Measurements from ENCODE around the gene EPHA3.

DNA sequence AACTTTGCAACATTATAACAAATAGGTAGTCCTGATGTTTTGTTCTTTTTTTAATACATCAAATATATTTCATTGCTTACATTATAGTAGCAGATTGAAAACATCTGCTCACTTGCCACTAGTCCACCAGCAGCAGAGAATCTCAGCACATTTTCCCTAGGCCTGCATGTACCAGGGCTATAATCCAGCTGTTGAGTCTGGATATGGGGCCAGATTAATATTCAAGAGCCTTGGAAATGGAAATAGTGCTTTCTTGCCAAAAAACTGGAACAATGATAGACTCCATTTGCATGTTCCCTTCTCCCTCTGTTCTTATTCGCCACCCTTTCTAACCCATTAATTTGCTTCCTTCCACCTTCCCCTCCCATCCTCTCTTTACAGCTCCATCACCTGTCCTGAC is 288.0 kb downstream of the EPHA3 start:
- no peak for TF ChIP-seq CHD1 (IDR thresholded peaks at IDR 0.05; ENCODE audit: low read depth, low read length)
- no peak for TF ChIP-seq CTCF (conservative IDR thresholded peaks at IDR 0.05; ENCODE audit: low read depth, low read length)
- TF ChIP-seq POLR2A (IDR thresholded peaks at IDR 0.05; ENCODE audit: low read depth, low read length), result no peak
- TF ChIP-seq, protein P1, sequence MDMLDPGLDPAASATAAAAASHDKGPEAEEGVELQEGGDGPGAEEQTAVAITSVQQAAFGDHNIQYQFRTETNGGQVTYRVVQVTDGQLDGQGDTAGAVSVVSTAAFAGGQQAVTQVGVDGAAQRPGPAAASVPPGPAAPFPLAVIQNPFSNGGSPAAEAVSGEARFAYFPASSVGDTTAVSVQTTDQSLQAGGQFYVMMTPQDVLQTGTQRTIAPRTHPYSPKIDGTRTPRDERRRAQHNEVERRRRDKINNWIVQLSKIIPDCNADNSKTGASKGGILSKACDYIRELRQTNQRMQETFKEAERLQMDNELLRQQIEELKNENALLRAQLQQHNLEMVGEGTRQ (IDR thresholded peaks at IDR 0.05; ENCODE audit: low read depth, low read length), result no peak
- TF ChIP-seq RFX5 (IDR thresholded peaks at IDR 0.05; ENCODE audit: low read depth, low read length), result no peak
- TF ChIP-seq NFE2L2 (IDR thresholded peaks at IDR 0.05; ENCODE audit: low read depth, low read length), result no peak
- TF ChIP-seq RAD21 (IDR thresholded peaks at IDR 0.05; ENCODE audit: low read length), result no peak
